Endothelial cell (in vitro differentiated cells): ENCODE data around the gene SEMA4B. TPM values are rescaled to one million over a fixed set of nuclear protein-coding genes. Genes with fewer than 3 reads are reported as not detected.

Experiments used
- DNase-seq: peaks from one replicate; pipeline ENCODE4 v3.0.0; 2021; ENCODE audit warnings: low spot score
- H3K27ac Mint-ChIP-seq: one replicate; pipeline ENCODE4 v1.8.0; 2021; ENCODE audit warnings: mixed read lengths, inconsistent platforms; ENCODE audit not compliant: unreplicated experiment
- H3K27me3 Mint-ChIP-seq: one replicate; pipeline ENCODE4 v1.8.0; 2021; ENCODE audit warnings: mild to moderate bottlenecking, moderate library complexity, mixed read lengths, inconsistent platforms; ENCODE audit not compliant: unreplicated experiment
- H3K36me3 Mint-ChIP-seq: one replicate; pipeline ENCODE4 v1.8.0; 2021; ENCODE audit warnings: mild to moderate bottlenecking, low read depth, mixed read lengths, inconsistent platforms; ENCODE audit not compliant: unreplicated experiment
- H3K4me1 Mint-ChIP-seq: one replicate; pipeline ENCODE4 v1.8.0; 2021; ENCODE audit warnings: mild to moderate bottlenecking, mixed read lengths, inconsistent platforms; ENCODE audit not compliant: unreplicated experiment
- H3K4me3 Mint-ChIP-seq: one replicate; pipeline ENCODE4 v1.8.0; 2021; ENCODE audit warnings: mild to moderate bottlenecking, mixed read lengths, inconsistent platforms; ENCODE audit not compliant: unreplicated experiment
- H3K9me3 Mint-ChIP-seq: one replicate; pipeline ENCODE4 v1.8.0; 2021; ENCODE audit warnings: mixed read lengths, inconsistent platforms; ENCODE audit not compliant: unreplicated experiment
- CTCF ChIP-seq: fragments of 200-600 bp; sonication (generic); IDR thresholded peaks from one replicate; pipeline ENCODE4 v1.5.0; 2021; ENCODE audit warnings: antibody characterized with exemption; ENCODE audit not compliant: unreplicated experiment
- total RNA-seq: library from RNA; stranded (reverse); fragmentation: NEBNext Ultra II Directional; extraction: Animal tissue kit (Norgen Biotek cat#: 25700); gene quantifications from one replicate; pipeline ENCODE4 v1.2.1, GENCODE V29; 2021; ENCODE audit not compliant: unreplicated experiment

SEMA4B gene
- total RNA-seq, 1 donor from 2014 or later: 11.2 TPM

- TF ChIP-seq CTCF: no peak
- Mint-ChIP-seq H3K27ac (peak within 1 kb of the TSS; percentile 48), H3K4me3 (peak within 1 kb of the TSS; percentile 89), H3K27me3 (peaks cover 1% of the 10 kb centered on the region), H3K4me1 (peaks cover 14% of the 10 kb centered on the region), H3K36me3 (peaks cover 15% of the 10 kb centered on the region), H3K9me3 (no peaks in the 10 kb centered on the region)
- peak; percentile 82 for DNase-seq
Observed at GRCh38 chr15:90233387-90234095, 32.4 kb downstream of the SEMA4B start, which contains the start of gene CIB1. Gene CIB1 (minus strand): TSS chr15:90233941. CDS start chr15:90233885, 56 bp downstream.

- Mint-ChIP-seq H3K27me3 (peaks cover 1% of the 10 kb centered on the region), H3K27ac (peak within 1 kb of the TSS; percentile 48), H3K4me1 (peaks cover 14% of the 10 kb centered on the region), H3K36me3 (peaks cover 7% of the 10 kb centered on the region), H3K4me3 (peak within 1 kb of the TSS; percentile 89), H3K9me3 (no peaks in the 10 kb centered on the region)
- no peak for DNase-seq
- TF ChIP-seq CTCF: no peak
Observed at GRCh38 chr15:90234096-90234988, 33.2 kb downstream of the SEMA4B start, which contains the start of gene GDPGP1. Gene GDPGP1 (plus strand): TSS chr15:90234209. CDS start chr15:90240909, 6,700 bp downstream.

GRCh38 chr15:90239371-90239770 is 38.2 kb downstream of the SEMA4B start:
- no peaks in the 10 kb centered on the region for H3K27me3 Mint-ChIP-seq
- H3K36me3 Mint-ChIP-seq: peaks cover 9% of the 10 kb centered on the region
- no peak overlapping the region for H3K4me3 Mint-ChIP-seq
- peaks cover 6% of the 10 kb centered on the region for H3K4me1 Mint-ChIP-seq
- TF ChIP-seq CTCF: no peak
- H3K9me3 Mint-ChIP-seq: no peaks in the 10 kb centered on the region
- H3K27ac Mint-ChIP-seq: no peak overlapping the region
- DNase-seq: no peak

- Mint-ChIP-seq H3K4me1 (no peaks in the 10 kb centered on the region), H3K9me3 (no peaks in the 10 kb centered on the region), H3K27me3 (no peaks in the 10 kb centered on the region), H3K36me3 (peaks cover 9% of the 10 kb centered on the region), H3K4me3 (no peak overlapping the region), H3K27ac (no peak overlapping the region)
- no peak for TF ChIP-seq CTCF
- DNase-seq: no peak
Observed at GRCh38 chr15:90240856-90241255, 39.7 kb downstream of the SEMA4B start.
